H1 (cell line): Measurements from ENCODE around the gene DARS1. TPM values are rescaled to one million over a fixed set of nuclear protein-coding genes. Genes with fewer than 3 reads are reported as not detected.

Experiments used
- CTCF ChIA-PET: fragments of 300-600 bp; sonication (Branson Sonifier 250); formaldehyde crosslinking; loops from one replicate; lab custom pipeline; 2021; ENCODE audit not compliant: partially characterized antibody; lab: Charles Lee
- POLR2A ChIA-PET: fragments of 300-600 bp; sonication (Branson Sonifier 250); formaldehyde crosslinking; loops from one replicate; lab custom pipeline; 2021; ENCODE audit warnings: inconsistent platforms; ENCODE audit not compliant: partially characterized antibody; lab: Charles Lee
- DNase-seq, 2 experiments: peaks; one replicate each; pipeline versions ENCODE4 v3.0.0 to v3.0.0-alpha.2; 2010 to 2022; ENCODE audit warnings: low spot score in 2 of 2, low read depth in 1 of 2, mixed read lengths in 1 of 2
- FAIRE-seq: peaks from 2 replicates; lab custom pipeline; 2011; peaks lifted over from hg19 to GRCh38; lab: Jason Lieb, UNC
- H2AFZ ChIP-seq: 2 replicates; pipeline ENCODE4 v1.8.1; 2012; ENCODE audit warnings: low read length, inconsistent platforms
- H2AK5ac ChIP-seq: 2 replicates; pipeline ENCODE4 v1.6.1; 2013; ENCODE audit warnings: low read depth, low read length
- H2BK120ac ChIP-seq: replicated peaks from 2 replicates; pipeline ENCODE3; 2013; ENCODE audit warnings: low read depth, low read length, inconsistent platforms
- H2BK12ac ChIP-seq: 2 replicates; pipeline ENCODE4 v1.6.1; 2013; ENCODE audit warnings: low read depth, low read length
- H2BK15ac ChIP-seq: 2 replicates; pipeline ENCODE4 v1.6.1; 2013; ENCODE audit warnings: low read length
- H2BK20ac ChIP-seq: 2 replicates; pipeline ENCODE4 v1.6.1; 2013; ENCODE audit warnings: low read length
- H2BK5ac ChIP-seq: 2 replicates; pipeline ENCODE4 v1.6.1; 2013; ENCODE audit warnings: low read depth, low read length
- H3K14ac ChIP-seq: 2 replicates; pipeline ENCODE4 v1.6.1; 2013; ENCODE audit warnings: inconsistent platforms; ENCODE audit not compliant: insufficient read length
- H3K18ac ChIP-seq: 2 replicates; pipeline ENCODE4 v1.6.1; 2013; ENCODE audit warnings: low read length; ENCODE audit errors: extremely low read depth
- H3K23ac ChIP-seq: 2 replicates; pipeline ENCODE4 v1.6.1; 2013; ENCODE audit warnings: inconsistent platforms; ENCODE audit not compliant: insufficient read length
- H3K23me2 ChIP-seq: 2 replicates; pipeline ENCODE4 v1.6.1; 2013; ENCODE audit warnings: low read depth, low read length
- H3K27ac ChIP-seq: 2 replicates; pipeline ENCODE4 v1.6.1; 2011; ENCODE audit warnings: low read depth, low read length, inconsistent platforms
- H3K27me3 ChIP-seq, 4 experiments: replicated peaks in 1 of 4; 1 replicate in 1 of 4; 2 replicates in 3 of 4; pipeline versions ENCODE4 v1.6.1 to v1.8.1; 2011 to 2013; ENCODE audit warnings: low read length in 3 of 4, mild to moderate bottlenecking in 3 of 4, inconsistent platforms in 2 of 4, mixed read lengths in 2 of 4, moderate library complexity in 1 of 4; ENCODE audit not compliant: control insufficient read depth in 3 of 4, insufficient read depth in 3 of 4; ENCODE audit errors: extremely low read depth in 1 of 4
- H3K36me3 ChIP-seq, 4 experiments: 2 replicates each; pipeline versions ENCODE4 v1.6.1 to v1.8.1; 2011 to 2013; ENCODE audit warnings: mild to moderate bottlenecking in 4 of 4, low read length in 3 of 4, moderate library complexity in 2 of 4, control low read depth in 1 of 4, inconsistent platforms in 1 of 4; ENCODE audit not compliant: insufficient read depth in 4 of 4, control insufficient read depth in 2 of 4
- H3K4ac ChIP-seq: replicated peaks from 2 replicates; pipeline ENCODE3; 2013; ENCODE audit warnings: low read length, low read depth, mixed read lengths, inconsistent platforms; ENCODE audit not compliant: insufficient read length
- H3K4me1 ChIP-seq, 4 experiments: replicated peaks in 1 of 4; 1 replicate in 1 of 4; 2 replicates in 3 of 4; pipeline versions ENCODE4 v1.6.1 to v1.8.1; 2011 to 2013; ENCODE audit warnings: low read length in 3 of 4, inconsistent platforms in 2 of 4, mixed read lengths in 1 of 4; ENCODE audit not compliant: insufficient read depth in 4 of 4, control insufficient read depth in 3 of 4
- H3K4me2 ChIP-seq, 2 experiments: 2 replicates each; pipeline versions ENCODE4 v1.6.1 to v1.8.1; 2011 to 2013; ENCODE audit warnings: low read depth in 2 of 2, low read length in 2 of 2, control low read depth in 1 of 2, inconsistent platforms in 1 of 2, mild to moderate bottlenecking in 1 of 2; ENCODE audit not compliant: insufficient read depth in 1 of 2
- H3K4me3 ChIP-seq, 4 experiments: fragments of 200-600, 300-600 bp in 1 of 4; sonication (generic), shearing (Covaris generic), sonication (Bioruptor Twin) in 1 of 4; 2 replicates each; pipeline versions ENCODE4 v1.5.1 to v1.8.1; 2011 to 2016; ENCODE audit warnings: low read length in 4 of 4, low read depth in 3 of 4, control low read depth in 2 of 4, inconsistent platforms in 2 of 4, mild to moderate bottlenecking in 2 of 4, mixed read lengths in 1 of 4, moderate library complexity in 1 of 4; ENCODE audit not compliant: insufficient read depth in 2 of 4; ENCODE audit errors: extremely low read depth in 1 of 4
- H3K56ac ChIP-seq: replicated peaks from 2 replicates; pipeline ENCODE3; 2013; ENCODE audit warnings: low read depth, mild to moderate bottlenecking, mixed read lengths, low read length, inconsistent platforms; ENCODE audit not compliant: insufficient read length
- H3K79me1 ChIP-seq: 2 replicates; pipeline ENCODE4 v1.6.1; 2013; ENCODE audit warnings: low read depth, low read length, control low read depth
- H3K79me2 ChIP-seq, 2 experiments: 2 replicates each; pipeline versions ENCODE4 v1.6.1 to v1.8.1; 2012 to 2013; ENCODE audit warnings: low read length in 2 of 2, mild to moderate bottlenecking in 2 of 2, inconsistent platforms in 1 of 2; ENCODE audit not compliant: insufficient read depth in 2 of 2, control insufficient read depth in 1 of 2
- H3K9ac ChIP-seq, 4 experiments: replicated peaks in 1 of 4; 1 replicate in 1 of 4; 2 replicates in 3 of 4; pipeline versions ENCODE4 v1.6.1 to v1.8.1; 2011 to 2013; ENCODE audit warnings: low read depth in 3 of 4, low read length in 3 of 4, control low read depth in 2 of 4, mild to moderate bottlenecking in 2 of 4, moderate library complexity in 2 of 4, inconsistent platforms in 1 of 4; ENCODE audit errors: extremely low read depth in 1 of 4
- H3K9me3 ChIP-seq, 2 experiments: 2 replicates each; pipeline versions ENCODE4 v1.6.1 to v1.8.1; 2012 to 2013; ENCODE audit warnings: mild to moderate bottlenecking in 2 of 2, moderate library complexity in 2 of 2, control low read depth in 1 of 2, inconsistent platforms in 1 of 2, low read depth in 1 of 2, low read length in 1 of 2, mixed read lengths in 1 of 2; ENCODE audit not compliant: insufficient read depth in 2 of 2
- H4K20me1 ChIP-seq, 2 experiments: replicated peaks in 1 of 2; 2 replicates each; pipeline versions ENCODE3 to v1.8.1; 2011 to 2013; ENCODE audit warnings: inconsistent platforms in 2 of 2, low read length in 2 of 2, mild to moderate bottlenecking in 1 of 2; ENCODE audit not compliant: insufficient read depth in 2 of 2, control insufficient read depth in 1 of 2
- H4K5ac ChIP-seq: 2 replicates; pipeline ENCODE4 v1.6.1; 2013; ENCODE audit warnings: low read length, low read depth, mixed read lengths, inconsistent platforms; ENCODE audit not compliant: insufficient read length
- H4K8ac ChIP-seq: 2 replicates; pipeline ENCODE4 v1.8.0; 2013; ENCODE audit warnings: mild to moderate bottlenecking, moderate library complexity, low read length, inconsistent platforms; ENCODE audit not compliant: insufficient read depth; ENCODE audit errors: extremely low read depth
- H4K91ac ChIP-seq: replicated peaks from 2 replicates; pipeline ENCODE3; 2013; ENCODE audit warnings: low read length, mixed read lengths, inconsistent platforms; ENCODE audit not compliant: insufficient read length
- BCL11A ChIP-seq, 2 experiments: IDR thresholded peaks; one replicate each; pipeline ENCODE4 v1.6.1; 2011; ENCODE audit warnings: low read depth in 2 of 2, low read length in 2 of 2, mild to moderate bottlenecking in 2 of 2
- CBX8 ChIP-seq: fragments of 300-800, 300-1000 bp; sonication (generic); IDR thresholded peaks from 2 replicates; pipeline ENCODE4 v1.7.1; 2016; ENCODE audit warnings: low read depth, low read length, borderline replicate concordance
- CHD2 ChIP-seq: IDR thresholded peaks from 2 replicates; pipeline ENCODE4 v1.6.1; 2012; ENCODE audit warnings: low read length, improper control_type of control experiment
- E2F6 ChIP-seq: IDR thresholded peaks from 2 replicates; pipeline ENCODE4 v1.6.1; 2012; ENCODE audit warnings: inconsistent platforms
- KDM1A ChIP-seq: fragments of 200-600, 300-600 bp; sonication (generic); IDR thresholded peaks from 2 replicates; pipeline ENCODE4 v1.7.1; 2016; ENCODE audit warnings: mild to moderate bottlenecking, low read length, borderline replicate concordance
- MAFK ChIP-seq: IDR thresholded peaks from 2 replicates; pipeline ENCODE4 v1.6.1; 2012; ENCODE audit warnings: low read depth, mild to moderate bottlenecking, improper control_type of control experiment, low read length
- NRF1 ChIP-seq: IDR thresholded peaks from 2 replicates; pipeline ENCODE4 v1.6.1; 2011; ENCODE audit warnings: mild to moderate bottlenecking, low read depth, low read length, improper control_type of control experiment
- SP4 ChIP-seq: IDR thresholded peaks from 2 replicates; pipeline ENCODE4 v1.6.1; 2012; ENCODE audit warnings: low read length, inconsistent platforms
- SRF ChIP-seq: IDR thresholded peaks from 2 replicates; pipeline ENCODE4 v1.6.1; 2011; ENCODE audit warnings: mild to moderate bottlenecking, low read depth, low read length, moderate library complexity
- TAF7 ChIP-seq: optimal IDR thresholded peaks from 2 replicates; pipeline ENCODE3; 2011; ENCODE audit warnings: low read depth, mild to moderate bottlenecking, inconsistent platforms, low read length, moderate library complexity, borderline replicate concordance
- YY1 ChIP-seq: IDR thresholded peaks from 2 replicates; pipeline ENCODE4 v1.6.1; 2011; ENCODE audit warnings: low read depth, mild to moderate bottlenecking, low read length
- WGBS, 2 experiments: shearing (Covaris generic) in 1 of 2; methylation state at CpG; one replicate each; pipeline versions ENCODE4 v1.1.6 to v1.1.7; 2013 to 2015; ENCODE audit warnings: low lambda C conversion rate in 2 of 2, mixed read lengths in 2 of 2, inconsistent platforms in 1 of 2, low coverage in 1 of 2, missing lambda C conversion rate in 1 of 2; ENCODE audit not compliant: insufficient replicate concordance in 2 of 2, insufficient coverage in 1 of 2, insufficient read length in 1 of 2; ENCODE audit errors: extremely low coverage in 1 of 2, missing lambda C conversion rate in 1 of 2; 5-methylcytosine and 5-hydroxymethylcytosine counted together
- polyA plus RNA-seq, 7 experiments: library from polyadenylated mRNA; depleted of rRNA in 3 of 7; stranded (reverse) in 5 of 7; unstranded in 2 of 7; fragments of >200 nt in 5 of 7; fragments of 200-250 nt in 2 of 7; gene quantifications; 1 replicate in 5 of 7; 2 replicates in 1 of 7; 4 replicates in 1 of 7; pipeline versions ENCODE4 v1.2.1 to v1.2.3, GENCODE V29; 2011 to 2013; ENCODE audit warnings: missing spikeins in 2 of 7, mixed read lengths in 2 of 7
- total RNA-seq: library from RNA; stranded (reverse); fragmentation: NEBNext Ultra II Directional; extraction: Animal tissue kit (Norgen Biotek cat#: 25700); gene quantifications from 2 replicates; pipeline ENCODE4 v1.2.1, GENCODE V29; 2021

Gene DARS1
- total and polyA plus RNA-seq, 2 of the 8 experiments (the other 6 are each of a cell fraction or from before 2014, with no cell fraction given) = 61.7 to 85.9 TPM

- Histone ChIP-seq H3K36me3 (no peaks in the 10 kb centered on the region), H2BK15ac (no peak overlapping the region), H3K23ac (no peak overlapping the region), H3K23me2 (no peaks in the 10 kb centered on the region), H4K91ac (no peak overlapping the region), H2AFZ (no peak overlapping the region), H3K27me3 (no peaks in the 10 kb centered on the region), H3K56ac (no peak overlapping the region), H3K4me2 (no peak overlapping the region), H2BK20ac (no peak overlapping the region), H4K5ac (no peak overlapping the region), H4K8ac (no peak overlapping the region), H3K9me3 (no peaks in the 10 kb centered on the region), H3K18ac (no peak overlapping the region), H3K79me1 (no peaks in the 10 kb centered on the region), H3K4me1 (peaks cover 2 to 13% (median 5%) of the 10 kb centered on the region in 4 experiments; a peak in 4 of 7 replicates), H3K9ac (no peak overlapping the region), H2BK5ac (no peak overlapping the region), H3K79me2 (no peaks in the 10 kb centered on the region), H3K4ac (no peak overlapping the region), H3K4me3 (no peak overlapping the region), H3K14ac (no peak overlapping the region), H2AK5ac (no peak overlapping the region), H3K27ac (no peak overlapping the region), H2BK120ac (no peak overlapping the region), H2BK12ac (no peak overlapping the region), H4K20me1 (no peaks in the 10 kb centered on the region)
- ChIA-PET CTCF (interaction anchor here (0.7 to 3.2 kb wide), 6 partner anchors 9 to 128 kb away, joined by 3 to 14 read pairs (median 4); no protein-coding TSS in a partner anchor), POLR2A (interaction anchor here (1.2 kb wide), 1 partner anchor 10 kb away, joined by 5 read pairs; no protein-coding TSS in a partner anchor)
- 94% methylated on average over 1 of the region's 1 CpG; no CpG with 5 or more reads in 1 of the 2 experiments for WGBS, 2 experiments
- DNase-seq (no peak), FAIRE-seq (no peak)
- TF ChIP-seq KDM1A = no peak
- no peak for TF ChIP-seq CHD2
- no peak for TF ChIP-seq NRF1
- TF ChIP-seq SRF = no peak
- TF ChIP-seq MAFK = no peak
- TF ChIP-seq YY1 = no peak
- TF ChIP-seq BCL11A (IDR thresholded peaks at IDR 0.05; ENCODE audit: low read depth in 2 of 2, low read length in 2 of 2) = no peak
- TF ChIP-seq TAF7 = no peak
- TF ChIP-seq CBX8 = no peak
- no peak for TF ChIP-seq E2F6
- no peak for TF ChIP-seq SP4
Measured at GRCh38 chr2:136015699-136016098, 30.3 kb upstream of the DARS1 start.
